HCT116 (cell line): ENCODE results near the gene ANKRD40CL. TPM values are rescaled to one million over a fixed set of nuclear protein-coding genes. Genes with fewer than 3 reads are reported as not detected.

ENCODE experiments used
- ATAC-seq: fragments of 200-7000 bp; cut with Tn5 transposase; 2 replicates; pipeline ENCODE4 v1.9.1; 2020; ENCODE audit warnings: mild to moderate bottlenecking, moderate library complexity
- BruUV-seq: library from RNA; stranded (reverse); fragments of 400-500 nt; replicated peaks from 2 replicates; lab custom pipeline; 2021; lab: Mats Ljungman, UMichigan
- CTCF ChIA-PET: fragments of 300-600 bp; sonication (Branson Sonifier 250); formaldehyde crosslinking; loops from one replicate; lab custom pipeline; 2021; ENCODE audit warnings: antibody characterized with exemption; lab: Charles Lee
- POLR2A ChIA-PET: fragments of 300-600, 350-600 bp; sonication (Branson Sonifier 250); formaldehyde crosslinking; loops from one replicate; lab custom pipeline; 2021; ENCODE audit warnings: antibody characterized with exemption; lab: Charles Lee
- RAD21 ChIA-PET, 2 experiments: fragments of 300-600 bp; sonication (Branson Sonifier 250); formaldehyde crosslinking; loops; one replicate each; lab custom pipeline; 2023; ENCODE audit warnings: low total read pairs in 2 of 2; ENCODE audit not compliant: uncharacterized antibody in 2 of 2, unreplicated experiment in 2 of 2, low non-redundant PET in 1 of 2; lab: Charles Lee
- DNase-seq: peaks from one replicate; pipeline ENCODE4 v3.0.0-alpha.2; 2010; ENCODE audit warnings: low read depth, low spot score
- H2AFZ ChIP-seq: fragments of 200-600 bp; shearing (Covaris generic), sonication (generic); 2 replicates; pipeline ENCODE4 v1.6.1; 2017; ENCODE audit warnings: low read depth, mixed run types, mixed read lengths, antibody characterized with exemption, low read length; ENCODE audit not compliant: poor library complexity, severe bottlenecking
- H3K27ac ChIP-seq: 2 replicates; pipeline ENCODE4 v1.5.1; 2012; ENCODE audit warnings: low read depth, low read length
- H3K27me3 ChIP-seq: fragments of 200-600 bp; sonication (generic); 2 replicates; pipeline ENCODE4 v1.6.1; 2016; ENCODE audit warnings: mixed run types, low read length, mixed read lengths; ENCODE audit not compliant: insufficient read depth
- H3K36me3 ChIP-seq, 2 experiments: fragments of 200-500 bp in 1 of 2; fragments of 200-600 bp in 1 of 2; sonication (Bioruptor generic) in 1 of 2; sonication (generic) in 1 of 2; 2 replicates each; pipeline versions ENCODE4 v1.5.1 to v1.6.1; 2014 to 2016; ENCODE audit warnings: low read length in 2 of 2, inconsistent platforms in 1 of 2, mixed read lengths in 1 of 2, mixed run types in 1 of 2; ENCODE audit not compliant: insufficient read depth in 2 of 2, control insufficient read depth in 1 of 2
- H3K4me1 ChIP-seq, 2 experiments: fragments of 200-600 bp in 1 of 2; sonication (generic) in 1 of 2; 2 replicates each; pipeline versions ENCODE4 v1.5.1 to v1.6.1; 2012 to 2017; ENCODE audit warnings: low read length in 2 of 2, inconsistent platforms in 1 of 2, mild to moderate bottlenecking in 1 of 2, mixed read lengths in 1 of 2, mixed run types in 1 of 2, moderate library complexity in 1 of 2; ENCODE audit not compliant: insufficient read depth in 2 of 2, control insufficient read depth in 1 of 2
- H3K4me2 ChIP-seq: fragments of 200-600 bp; sonication (generic); 2 replicates; pipeline ENCODE4 v1.6.1; 2017; ENCODE audit warnings: mixed run types, low read length, mixed read lengths
- H3K4me3 ChIP-seq, 2 experiments: fragments of 200-600 bp in 1 of 2; sonication (generic) in 1 of 2; replicated peaks in 1 of 2; 2 replicates each; pipeline ENCODE4 v1.5.1; 2011 to 2016; ENCODE audit warnings: low read length in 2 of 2, control low read depth in 1 of 2, low read depth in 1 of 2, mild to moderate bottlenecking in 1 of 2, mixed read lengths in 1 of 2, mixed run types in 1 of 2
- H3K79me2 ChIP-seq: fragments of 200-600 bp; sonication (generic); 2 replicates; pipeline ENCODE4 v1.6.1; 2017; ENCODE audit warnings: mild to moderate bottlenecking, mixed run types, low read length, moderate library complexity, mixed read lengths; ENCODE audit not compliant: insufficient read depth
- H3K9ac ChIP-seq: fragments of 200-600 bp; sonication (generic); 2 replicates; pipeline ENCODE4 v1.6.1; 2016; ENCODE audit warnings: low read length, mixed read lengths
- H3K9me2 ChIP-seq: fragments of 200-600 bp; sonication (generic), shearing (Covaris generic); 2 replicates; pipeline ENCODE4 v1.6.1; 2017; ENCODE audit warnings: mixed run types, mild to moderate bottlenecking, moderate library complexity; ENCODE audit not compliant: insufficient read depth
- H3K9me3 ChIP-seq, 2 experiments: fragments of 200-500 bp in 1 of 2; fragments of 200-600 bp in 1 of 2; sonication (Bioruptor generic) in 1 of 2; sonication (generic) in 1 of 2; 2 replicates each; pipeline ENCODE4 v1.6.1; 2014 to 2017; ENCODE audit warnings: low read length in 2 of 2, mixed read lengths in 2 of 2, inconsistent platforms in 1 of 2, low read depth in 1 of 2, mild to moderate bottlenecking in 1 of 2, mixed run types in 1 of 2, moderate library complexity in 1 of 2; ENCODE audit not compliant: control insufficient read depth in 1 of 2, insufficient read depth in 1 of 2
- H4K20me1 ChIP-seq: fragments of 200-600 bp; sonication (generic), shearing (Covaris generic); 2 replicates; pipeline ENCODE4 v1.6.1; 2017; ENCODE audit warnings: mixed run types, mild to moderate bottlenecking, moderate library complexity; ENCODE audit not compliant: insufficient read depth
- ATF3 ChIP-seq: IDR thresholded peaks from 2 replicates; pipeline ENCODE4 v1.6.1; 2012
- CEBPB ChIP-seq: IDR thresholded peaks from 2 replicates; pipeline ENCODE4 v1.6.1; 2012; ENCODE audit warnings: low read depth
- EGR1 ChIP-seq: IDR thresholded peaks from 2 replicates; pipeline ENCODE4 v1.6.1; 2012; ENCODE audit warnings: low read depth
- ELF1 ChIP-seq: IDR thresholded peaks from 2 replicates; pipeline ENCODE4 v1.6.1; 2012; ENCODE audit warnings: low read depth, borderline replicate concordance
- EZH2 ChIP-seq: fragments of 200-600 bp; sonication (generic); IDR thresholded peaks from 2 replicates; pipeline ENCODE4 v1.6.1; 2017; ENCODE audit warnings: antibody characterized with exemption, mixed run types
- EZH2phosphoT487 ChIP-seq: fragments of 200-600 bp; IDR thresholded peaks from 2 replicates; pipeline ENCODE4 v1.6.1; 2018; ENCODE audit warnings: antibody characterized with exemption, borderline replicate concordance
- FOSL1 ChIP-seq: IDR thresholded peaks from 2 replicates; pipeline ENCODE4 v1.6.1; 2012; ENCODE audit warnings: low read depth
- JUND ChIP-seq: IDR thresholded peaks from 2 replicates; pipeline ENCODE4 v1.6.1; 2012
- MAX ChIP-seq: IDR thresholded peaks from 2 replicates; pipeline ENCODE4 v1.6.1; 2012
- POLR2A ChIP-seq: IDR thresholded peaks from 2 replicates; pipeline ENCODE4 v1.7.0; 2011; ENCODE audit warnings: borderline replicate concordance; ENCODE audit not compliant: insufficient read depth, insufficient read length; ENCODE audit errors: extremely low read depth
- POLR2AphosphoS5 ChIP-seq: IDR thresholded peaks from 2 replicates; pipeline ENCODE4 v1.6.1; 2011; ENCODE audit warnings: mild to moderate bottlenecking, low read depth, low read length, moderate library complexity
- RAD21 ChIP-seq: IDR thresholded peaks from 2 replicates; pipeline ENCODE4 v1.6.1; 2012; ENCODE audit warnings: low read depth, mild to moderate bottlenecking
- SIN3A ChIP-seq: IDR thresholded peaks from 2 replicates; pipeline ENCODE4 v1.6.1; 2012; ENCODE audit warnings: low read depth
- SP1 ChIP-seq: IDR thresholded peaks from 2 replicates; pipeline ENCODE4 v1.6.1; 2012; ENCODE audit warnings: low read depth
- TCF7L2 ChIP-seq: IDR thresholded peaks from 2 replicates; pipeline ENCODE4 v1.7.0; 2011; ENCODE audit warnings: borderline replicate concordance, inconsistent platforms; ENCODE audit not compliant: insufficient read depth, insufficient read length; ENCODE audit errors: extremely low read depth
- YY1 ChIP-seq: IDR thresholded peaks from 2 replicates; pipeline ENCODE4 v1.6.1; 2011; ENCODE audit warnings: low read length, low read depth, moderate library complexity, mild to moderate bottlenecking; ENCODE audit not compliant: insufficient replicate concordance; ENCODE audit errors: extremely low read depth
- ZBTB33 ChIP-seq: IDR thresholded peaks from 2 replicates; pipeline ENCODE4 v1.6.1; 2011; ENCODE audit warnings: mild to moderate bottlenecking, low read length, moderate library complexity; ENCODE audit not compliant: insufficient replicate concordance; ENCODE audit errors: extremely low read depth
- ZNF274 ChIP-seq: fragments of 200-500 bp; sonication (Bioruptor generic); IDR thresholded peaks from 2 replicates; pipeline ENCODE4 v1.6.1; 2014; ENCODE audit warnings: mild to moderate bottlenecking, low read depth, low read length, inconsistent platforms
- intact Hi-C: fragments of 100-400 bp; cut with micrococcal nuclease; formaldehyde crosslinking; loops from 2 replicates; pipeline ENCODE4 v1.10.0; 2022
- total RNA-seq: library from RNA; stranded (reverse); gene quantifications from one replicate; pipeline ENCODE4 v1.2.1, GENCODE V29; 2021; ENCODE audit not compliant: unreplicated experiment

ANKRD40CL gene
- total RNA-seq, 1 experiment from 2014 or later = 0.57 TPM

- Histone ChIP-seq H3K4me1 (no peaks in the 10 kb centered on the region), H3K9me2 (no peaks in the 10 kb centered on the region), H3K4me2 (no peak overlapping the region), H3K9ac (no peak overlapping the region), H4K20me1 (no peaks in the 10 kb centered on the region), H3K36me3 (no peaks in the 10 kb centered on the region), H3K9me3 (no peaks in the 10 kb centered on the region), H3K79me2 (no peaks in the 10 kb centered on the region), H3K27ac (no peak overlapping the region), H3K27me3 (no peaks in the 10 kb centered on the region), H3K4me3 (no peak overlapping the region), H2AFZ (no peak overlapping the region)
- POLR2A ChIA-PET = interaction anchor here (0.5 kb wide), 1 partner anchor 55 kb away, joined by 5 read pairs; no protein-coding TSS in a partner anchor
- BruUV-seq = no TSS peak
- DNase-seq = no peak
- RAD21 ChIA-PET = no interaction called here
- CTCF ChIA-PET = no interaction called here
- intact Hi-C loops = no loop called here
- ATAC-seq = no peak
- TF ChIP-seq EZH2 = no peak
- no peak for TF ChIP-seq FOSL1
- no peak for TF ChIP-seq ZBTB33
- TF ChIP-seq EZH2phosphoT487 = no peak
- TF ChIP-seq EGR1 = no peak
- TF ChIP-seq JUND = no peak
- no peak for TF ChIP-seq SIN3A
- no peak for TF ChIP-seq ZNF274
- TF ChIP-seq POLR2A = no peak
- no peak for TF ChIP-seq TCF7L2
- TF ChIP-seq ELF1 = no peak
- TF ChIP-seq POLR2AphosphoS5 = no peak
- TF ChIP-seq SP1 = no peak
- TF ChIP-seq YY1 = no peak
- TF ChIP-seq ATF3 = no peak
- TF ChIP-seq MAX = no peak
- no peak for TF ChIP-seq CEBPB
- TF ChIP-seq RAD21 = no peak
These were observed 24.8 kb upstream of the ANKRD40CL start for GRCh38 chr17:50792132-50792531.
